Epithelial cell of esophagus (primary cell): ENCODE results near the gene ZNF579.
"Not testable (repeated sequence)": the region's sequence is repeated elsewhere in the genome, so short reads cannot be mapped to it uniquely, and the experiment has no call there.

ENCODE experiments used
- DNase-seq: peaks from one replicate; pipeline ENCODE4 v3.0.0; 2010; ENCODE audit warnings: low read depth
- H3K4me3 ChIP-seq: 2 replicates; pipeline ENCODE4 v1.5.1; 2011; ENCODE audit warnings: mild to moderate bottlenecking, low read length, control low read depth
- CTCF ChIP-seq: IDR thresholded peaks from 2 replicates; pipeline ENCODE4 v1.5.1; 2011; ENCODE audit warnings: low read depth, mild to moderate bottlenecking, low read length, control low read depth, inconsistent platforms; ENCODE audit not compliant: insufficient read depth; ENCODE audit errors: missing control alignments

The ZNF579 gene

GRCh38 chr19:55588738-55589137 is 8.1 kb upstream of the ZNF579 start:
- no peak for TF ChIP-seq CTCF
- DNase-seq = no peak
- no peak overlapping the region for H3K4me3 ChIP-seq

DNA sequence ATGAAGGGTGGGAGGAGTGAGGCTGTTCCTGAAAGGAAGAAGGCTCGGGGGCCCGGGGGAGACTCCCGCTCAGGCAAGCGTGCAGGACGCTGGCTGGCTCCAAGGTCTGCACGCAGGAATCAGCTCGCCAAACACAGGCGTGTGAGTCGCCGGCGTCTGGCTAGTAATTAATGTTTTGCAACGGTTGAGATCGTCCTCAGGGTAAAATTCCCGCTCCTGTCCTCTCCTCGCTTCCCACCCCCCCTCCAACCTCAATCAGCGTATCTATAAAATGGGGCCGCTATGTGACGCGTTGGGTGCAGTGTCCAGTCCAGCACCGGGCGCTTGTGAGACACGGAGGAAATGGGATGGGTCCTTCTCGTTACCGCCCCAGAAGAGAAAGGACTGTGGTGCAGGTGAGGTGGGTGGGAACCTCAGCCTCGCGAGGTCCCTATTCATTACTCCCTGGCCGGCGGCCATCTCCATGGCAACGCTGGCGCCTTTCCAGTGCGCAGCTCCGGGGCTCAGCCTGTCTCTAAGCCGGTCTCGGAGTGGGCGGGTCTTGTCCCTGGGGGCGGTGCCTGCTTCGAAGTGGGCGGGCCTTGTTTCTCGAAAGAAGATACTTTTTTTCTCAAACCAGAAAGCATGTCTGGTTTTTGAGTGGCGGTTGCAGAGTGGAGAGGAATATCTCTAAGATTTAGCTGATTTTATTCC is 6.5 kb upstream of the ZNF579 start:
- peak; percentile 96 for DNase-seq
- peak overlapping the region; percentile 42 for H3K4me3 ChIP-seq
- TF ChIP-seq CTCF = no peak

DNA sequence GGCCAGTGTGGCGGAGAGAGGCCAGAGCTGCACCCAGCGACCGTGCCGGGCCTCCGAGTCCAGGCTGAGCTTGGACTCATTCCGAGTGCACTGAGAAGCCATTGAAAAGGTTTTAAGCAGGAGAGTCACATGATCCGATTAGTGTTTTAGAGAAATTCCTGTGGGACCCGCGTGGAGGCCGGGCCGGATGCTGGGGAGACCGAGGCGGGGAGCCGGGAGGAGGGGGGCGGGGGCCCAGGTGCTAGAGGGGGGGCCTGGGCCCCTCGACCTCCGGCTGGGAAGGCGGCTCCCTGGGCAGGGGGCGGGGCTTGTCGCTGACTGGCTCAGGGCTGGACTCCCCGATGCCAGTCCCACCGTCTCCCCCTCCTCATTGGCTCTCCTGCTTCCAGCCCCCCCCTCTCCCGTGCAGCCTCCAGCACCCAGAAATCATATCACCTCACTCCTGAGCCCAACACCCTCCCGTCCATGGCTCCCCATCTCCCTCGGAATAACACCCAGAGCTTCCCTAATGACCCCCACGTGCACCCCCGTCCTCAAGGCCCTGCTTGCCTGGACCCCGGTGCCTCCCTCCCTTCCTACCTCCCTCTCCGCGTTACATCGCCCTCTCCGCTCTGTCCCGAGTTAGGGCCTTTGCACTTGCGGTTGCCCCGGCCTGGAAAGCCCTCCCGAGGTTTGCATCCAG is 5.2 kb upstream of the ZNF579 start:
- DNase-seq = peak; percentile 23
- no peak for TF ChIP-seq CTCF
- H3K4me3 ChIP-seq = peak overlapping the region; percentile 15

DNA sequence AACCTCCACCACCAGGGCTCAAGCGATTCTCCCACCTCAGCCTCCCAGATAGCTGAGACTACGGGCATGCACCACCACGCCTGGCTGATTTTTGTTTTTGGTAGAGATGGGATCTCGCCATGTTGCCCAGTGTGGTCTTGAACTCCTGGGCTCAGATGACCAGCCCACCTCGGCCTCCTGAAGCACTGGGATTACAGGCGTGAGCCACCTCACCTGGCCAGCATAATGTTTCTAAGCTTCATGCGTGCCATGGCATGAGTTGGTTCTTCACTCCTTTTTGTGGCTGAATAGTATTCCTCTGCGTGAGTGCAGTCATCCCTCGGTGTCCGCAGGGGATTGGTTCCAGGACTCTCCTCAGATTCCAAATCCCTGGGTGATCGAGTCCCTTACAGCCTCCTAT is 4.2 kb upstream of the ZNF579 start:
- TF ChIP-seq CTCF = no peak
- DNase-seq = no peak
- H3K4me3 ChIP-seq = no peak overlapping the region

DNA sequence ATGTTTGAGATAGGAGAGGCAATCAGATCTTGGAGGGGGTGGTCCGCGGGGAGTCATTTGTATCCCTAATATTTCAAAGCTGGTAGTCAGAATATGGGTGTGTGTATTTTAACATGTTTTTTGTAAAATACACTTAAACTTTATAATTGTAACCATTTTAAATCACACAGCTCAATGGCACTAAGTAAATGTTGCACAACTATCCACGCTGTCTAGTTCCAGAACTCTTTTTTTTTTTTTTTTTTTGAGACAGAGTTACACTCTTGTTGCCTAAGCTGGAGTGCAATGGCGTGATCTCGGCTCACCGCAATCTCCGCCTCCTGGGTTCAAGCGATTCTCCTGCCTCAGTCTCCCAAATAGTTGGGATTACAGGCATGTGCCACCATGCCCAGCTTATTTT is 3.2 kb upstream of the ZNF579 start:
- H3K4me3 ChIP-seq, DNase-seq: not testable (repeated sequence)

DNA sequence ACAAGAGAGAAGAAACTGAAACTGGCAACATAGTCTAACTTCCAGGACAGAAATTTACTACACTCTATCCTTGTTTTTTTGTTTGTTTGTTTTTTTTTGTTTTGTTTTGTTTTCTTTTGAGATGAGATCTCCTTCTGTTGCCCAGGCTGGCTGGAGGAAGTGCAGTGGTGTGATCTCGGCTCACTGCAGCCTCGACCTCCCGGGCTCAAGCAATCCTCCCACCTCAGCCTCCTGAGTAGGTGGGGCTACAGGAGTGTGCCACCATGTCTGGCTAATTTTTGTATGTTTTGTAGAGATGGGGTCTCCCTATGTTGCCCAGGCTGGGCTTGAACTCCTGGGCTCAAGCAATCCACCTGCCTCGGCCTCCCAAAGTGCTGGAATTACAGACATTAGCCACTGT is 1.6 kb upstream of the ZNF579 start:
- not testable (repeated sequence) for DNase-seq, H3K4me3 ChIP-seq

- TF ChIP-seq CTCF = no peak
- no peak overlapping the region for H3K4me3 ChIP-seq
- no peak for DNase-seq
Observed at GRCh38 chr19:55581823-55582223, 1.2 kb upstream of the ZNF579 start.
